Choroid plexus epithelial cell (primary cell): ENCODE measurements around the gene MAPKAPK2.
A peak's percentile ranks its signal among the peaks of the same experiment; 100 is the strongest.

Experiments used
- DNase-seq: peaks from one replicate; pipeline ENCODE4 v3.0.0-alpha.2; 2010; ENCODE audit warnings: low read depth
- H3K4me3 ChIP-seq: 2 replicates; pipeline ENCODE4 v1.5.1; 2011; ENCODE audit warnings: low read depth, mild to moderate bottlenecking, control low read depth, low read length, moderate library complexity
- TF ChIP-seq, protein P1 (sequence below): conservative IDR thresholded peaks from 2 replicates; pipeline ENCODE4 v1.5.1; 2011; ENCODE audit warnings: low read depth, mild to moderate bottlenecking, control low read depth, inconsistent platforms, low read length, moderate library complexity

The MAPKAPK2 gene

DNA sequence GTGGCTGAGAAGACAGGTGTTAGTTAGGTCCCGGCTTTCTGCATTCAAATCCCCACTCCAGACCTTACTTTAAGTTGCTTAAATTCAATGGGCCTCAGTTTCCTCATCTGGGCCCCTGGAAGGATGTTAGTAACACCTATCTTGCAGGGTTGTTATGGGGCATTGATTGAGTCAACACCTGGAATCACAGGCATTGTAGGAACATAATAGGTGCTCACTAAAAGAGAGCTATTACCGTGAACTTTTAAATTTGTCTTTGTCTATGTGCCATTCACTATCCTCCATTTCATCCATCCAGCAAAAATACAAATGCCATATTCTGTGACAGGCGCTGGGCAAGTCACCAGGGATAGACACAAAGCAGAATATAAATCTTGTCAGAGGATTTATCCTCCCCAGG lies 10.5 kb upstream of the MAPKAPK2 start:
- no peak overlapping the region for H3K4me3 ChIP-seq
- DNase-seq: no peak
- TF ChIP-seq, protein P1, sequence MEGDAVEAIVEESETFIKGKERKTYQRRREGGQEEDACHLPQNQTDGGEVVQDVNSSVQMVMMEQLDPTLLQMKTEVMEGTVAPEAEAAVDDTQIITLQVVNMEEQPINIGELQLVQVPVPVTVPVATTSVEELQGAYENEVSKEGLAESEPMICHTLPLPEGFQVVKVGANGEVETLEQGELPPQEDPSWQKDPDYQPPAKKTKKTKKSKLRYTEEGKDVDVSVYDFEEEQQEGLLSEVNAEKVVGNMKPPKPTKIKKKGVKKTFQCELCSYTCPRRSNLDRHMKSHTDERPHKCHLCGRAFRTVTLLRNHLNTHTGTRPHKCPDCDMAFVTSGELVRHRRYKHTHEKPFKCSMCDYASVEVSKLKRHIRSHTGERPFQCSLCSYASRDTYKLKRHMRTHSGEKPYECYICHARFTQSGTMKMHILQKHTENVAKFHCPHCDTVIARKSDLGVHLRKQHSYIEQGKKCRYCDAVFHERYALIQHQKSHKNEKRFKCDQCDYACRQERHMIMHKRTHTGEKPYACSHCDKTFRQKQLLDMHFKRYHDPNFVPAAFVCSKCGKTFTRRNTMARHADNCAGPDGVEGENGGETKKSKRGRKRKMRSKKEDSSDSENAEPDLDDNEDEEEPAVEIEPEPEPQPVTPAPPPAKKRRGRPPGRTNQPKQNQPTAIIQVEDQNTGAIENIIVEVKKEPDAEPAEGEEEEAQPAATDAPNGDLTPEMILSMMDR: no peak

DNA sequence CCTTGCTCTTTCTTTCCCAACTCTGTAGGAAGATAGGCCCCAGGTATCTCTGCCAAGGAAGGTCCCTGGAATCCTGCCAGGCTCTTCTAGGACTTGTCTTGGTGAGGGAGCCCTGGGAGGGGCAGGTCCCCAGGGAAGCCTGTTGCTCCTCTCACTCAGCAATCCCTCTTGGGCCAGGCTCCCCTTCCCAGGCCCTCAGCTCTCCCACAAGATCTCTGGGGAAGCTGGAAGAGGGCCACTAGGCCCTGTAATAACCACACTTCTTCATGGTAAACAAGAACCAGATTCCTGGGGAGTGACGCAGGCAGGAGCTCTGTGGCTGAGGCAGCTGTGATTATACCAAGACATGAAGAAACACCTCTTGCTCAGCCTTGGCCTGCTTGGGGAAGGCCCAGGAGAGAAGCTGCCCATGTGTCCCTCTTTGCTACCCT lies 9.9 kb upstream of the MAPKAPK2 start:
- H3K4me3 ChIP-seq: no peak overlapping the region
- peak; percentile 99 for DNase-seq
- TF ChIP-seq, protein P1: no peak

DNA sequence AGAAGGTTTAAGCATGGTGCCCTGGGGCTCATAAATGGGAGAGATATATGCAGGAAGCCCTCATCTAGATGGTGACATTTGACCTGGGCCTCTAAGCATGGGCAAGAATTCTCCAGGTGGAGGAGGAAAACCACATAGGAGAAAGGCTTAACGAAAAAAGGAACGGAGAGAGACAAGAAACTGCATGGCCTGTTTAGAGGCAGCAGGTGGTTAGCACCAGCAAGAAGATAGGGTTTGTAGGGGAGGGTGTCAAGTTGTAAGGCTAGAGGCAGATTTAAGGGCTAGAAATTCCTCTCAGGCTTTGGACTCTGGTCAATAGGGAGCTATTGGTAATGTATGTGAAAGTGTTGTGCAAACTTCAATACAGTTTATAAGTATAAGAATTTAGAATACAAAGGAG lies 8.2 kb upstream of the MAPKAPK2 start:
- no peak for DNase-seq
- H3K4me3 ChIP-seq: no peak overlapping the region
- TF ChIP-seq, protein P1: no peak

DNA sequence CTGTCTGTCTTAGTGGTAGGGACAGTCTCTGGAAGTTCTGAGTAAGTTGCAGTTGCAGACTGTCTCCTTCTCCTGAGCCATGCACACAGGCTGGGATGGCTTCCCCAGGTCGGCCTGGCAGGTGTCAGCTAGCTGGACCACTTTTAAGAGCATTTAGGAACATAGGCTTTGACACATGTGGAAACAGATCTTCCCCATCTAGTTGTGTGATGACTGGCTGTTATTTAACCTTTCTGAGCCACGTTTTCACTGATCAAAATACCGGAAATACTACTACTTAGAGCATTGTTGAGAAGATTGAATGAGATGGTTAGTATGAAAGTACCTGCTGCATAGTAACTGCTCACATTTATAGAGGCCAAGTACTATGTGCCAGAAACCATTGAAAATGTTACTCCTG lies 6.2 kb upstream of the MAPKAPK2 start:
- TF ChIP-seq, protein P1: no peak
- DNase-seq: no peak
- H3K4me3 ChIP-seq: no peak overlapping the region

DNA sequence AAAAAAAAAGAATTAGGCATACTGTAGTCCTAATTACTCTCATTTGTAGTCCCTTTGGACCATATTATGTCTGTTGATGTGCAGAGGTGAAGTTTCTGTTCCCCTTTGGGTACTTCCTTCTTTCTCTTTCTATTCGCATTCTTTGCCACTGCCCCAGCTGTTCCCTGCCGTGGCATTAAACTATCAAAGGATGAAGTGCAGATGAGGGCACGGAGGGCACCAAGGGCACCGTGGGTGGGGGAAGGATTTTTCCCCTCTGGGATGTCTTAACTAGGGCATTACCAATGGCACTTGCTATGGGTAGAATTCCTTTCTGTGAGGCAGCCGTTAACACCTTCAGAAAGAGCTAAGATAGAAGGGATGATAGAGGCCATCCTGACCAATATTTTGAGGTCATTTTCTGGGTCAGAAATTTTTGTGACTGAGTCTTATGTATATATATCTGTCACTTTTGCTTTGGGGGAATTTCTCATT lies 4.9 kb upstream of the MAPKAPK2 start:
- DNase-seq: no peak
- TF ChIP-seq, protein P1: no peak
- no peak overlapping the region for H3K4me3 ChIP-seq

DNA sequence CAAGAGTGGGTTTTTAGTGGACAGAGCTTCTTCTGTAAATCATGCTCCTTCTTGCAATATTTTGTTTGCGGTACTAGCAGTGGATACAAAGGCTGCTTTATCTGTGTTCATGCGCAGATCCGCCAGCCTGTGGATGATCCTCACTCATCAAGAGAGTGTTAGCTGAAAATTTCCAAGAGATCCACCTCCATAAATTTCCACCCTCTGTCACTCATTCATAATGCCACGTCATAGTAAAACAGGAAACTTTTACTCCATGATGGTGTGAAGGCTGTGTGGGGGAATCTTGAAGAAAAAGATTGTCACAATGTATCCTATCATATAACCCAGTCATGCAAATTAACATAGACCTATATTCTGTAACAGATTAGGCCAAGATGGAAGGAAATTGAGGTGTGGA lies 4.4 kb upstream of the MAPKAPK2 start:
- DNase-seq: no peak
- TF ChIP-seq, protein P1: no peak
- no peak overlapping the region for H3K4me3 ChIP-seq

DNA sequence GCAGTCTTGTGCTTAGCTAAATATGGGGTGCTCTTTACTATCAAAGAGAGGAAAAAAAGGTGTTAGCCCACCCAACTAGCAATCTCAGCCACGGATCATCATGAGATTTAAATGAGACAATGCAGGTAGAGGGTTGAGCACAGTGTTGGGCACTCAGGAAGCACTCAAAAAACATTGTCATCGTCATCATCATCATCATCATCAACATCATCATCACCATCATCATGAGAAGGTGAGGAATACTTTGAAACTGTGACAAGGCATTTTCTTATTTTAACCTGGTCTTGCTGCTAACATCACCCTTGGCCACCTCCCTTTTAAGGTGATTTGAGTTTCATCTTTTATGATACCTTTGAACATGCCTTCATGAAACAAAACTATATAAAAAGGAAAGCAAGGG lies 3.3 kb upstream of the MAPKAPK2 start:
- TF ChIP-seq, protein P1: no peak
- H3K4me3 ChIP-seq: no peak overlapping the region

More for the DNA sequence above, 3.3 kb upstream of the MAPKAPK2 start:
- no peak for DNase-seq
